Measurements from ENCODE around the gene AK2.

Gene AK2

DNA sequence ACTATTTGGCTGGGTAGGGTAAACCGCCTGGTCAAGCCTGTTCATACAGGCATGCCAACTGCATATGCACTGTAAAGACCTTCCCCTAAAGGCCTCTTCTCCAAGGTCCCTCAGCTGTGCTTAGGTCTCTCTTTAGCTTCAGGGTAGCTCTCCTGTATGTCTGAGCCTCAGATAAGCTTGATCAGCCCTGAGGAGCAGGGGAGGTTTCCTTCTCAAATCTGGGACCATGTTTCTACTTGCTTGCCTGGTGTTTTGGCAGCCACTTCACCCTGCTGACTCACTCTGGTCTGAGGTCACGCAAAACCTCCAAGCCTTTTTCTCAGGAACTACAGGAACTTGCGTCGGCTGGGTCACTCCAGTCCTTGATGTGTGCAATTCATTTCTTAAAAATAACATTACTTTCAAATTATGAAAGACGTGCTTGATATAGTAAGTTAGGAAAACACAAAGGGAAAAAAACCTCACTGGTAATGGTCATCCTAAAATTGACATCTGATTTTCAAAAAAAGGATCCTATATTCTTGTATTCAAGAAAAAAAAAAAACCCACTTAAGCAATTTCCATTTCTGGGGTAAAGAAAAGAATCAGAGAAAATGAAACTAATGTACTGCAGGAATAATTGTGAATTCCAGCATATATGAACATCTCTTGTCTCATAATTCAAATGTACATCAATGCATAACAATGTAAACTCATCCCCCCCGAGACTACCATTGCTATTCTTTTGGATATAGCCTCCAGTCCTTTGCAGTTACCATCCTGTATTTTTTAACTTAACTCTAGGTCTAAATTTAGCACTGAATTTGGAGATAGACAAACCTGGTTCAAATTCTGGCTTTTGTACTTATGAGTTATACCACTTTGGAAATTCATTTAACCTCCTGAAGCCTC, 47.3 kb downstream of the AK2 start:
- Histone ChIP-seq H3K9ac (ENCODE audit: low read length) (no peak overlapping the region), H3K4me3 (ENCODE audit: low read length) (no peak overlapping the region), H3K27ac (ENCODE audit: low read length) (no peak overlapping the region), H3K79me2 (ENCODE audit: low read length) (no peaks in the 10 kb centered on the region), H2AFZ (ENCODE audit: low read length) (no peak overlapping the region), H3K9me3 (replicated peaks; ENCODE audit: insufficient read depth, low read length) (no peaks in the 10 kb centered on the region), H3K9me2 (replicated peaks; ENCODE audit: insufficient read depth, low read length) (no peaks in the 10 kb centered on the region), H3K27me3 (replicated peaks; ENCODE audit: insufficient read depth, low read length) (no peaks in the 10 kb centered on the region), H3K4me2 (ENCODE audit: low read depth, low read length) (no peak overlapping the region), H3K4me1 (ENCODE audit: low read length) (peaks cover 44% of the 10 kb centered on the region), H3F3A (ENCODE audit: insufficient read depth, low read length) (peaks cover 28% of the 10 kb centered on the region), H4K20me1 (ENCODE audit: insufficient read depth, low read length) (no peaks in the 10 kb centered on the region), H3K36me3 (replicated peaks; ENCODE audit: insufficient read depth, low read length) (no peaks in the 10 kb centered on the region)
- no peak for DNase-seq
- TF ChIP-seq EZH2phosphoT487 (IDR thresholded peaks at IDR 0.05; ENCODE audit: low read length), result no peak
- no peak for TF ChIP-seq EZH2 (optimal IDR thresholded peaks at IDR 0.05; ENCODE audit: low read depth, low read length)

DNA sequence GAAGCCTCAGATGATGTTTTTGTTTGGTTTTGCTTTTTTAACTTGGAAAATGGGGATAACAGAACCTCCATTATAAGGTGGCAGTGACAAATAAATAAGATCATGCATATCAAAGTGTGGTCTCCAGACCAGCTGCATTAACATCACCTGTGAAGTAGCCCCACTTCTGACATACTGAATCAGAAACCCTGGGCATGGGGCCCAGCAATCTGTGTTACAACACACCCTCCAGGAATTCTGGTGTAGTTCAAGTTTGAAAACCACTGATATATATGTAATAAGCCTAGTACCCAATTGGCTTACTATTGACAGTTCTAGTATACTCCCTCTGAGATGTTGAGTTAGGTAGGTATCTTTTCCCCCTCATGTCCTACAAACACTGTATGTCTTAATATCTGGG, 48.0 kb downstream of the AK2 start:
- Histone ChIP-seq H3K27ac (ENCODE audit: low read length) (no peak overlapping the region), H3K9ac (ENCODE audit: low read length) (no peak overlapping the region), H3K4me1 (ENCODE audit: low read length) (peaks cover 45% of the 10 kb centered on the region), H3K36me3 (replicated peaks; ENCODE audit: insufficient read depth, low read length) (no peaks in the 10 kb centered on the region), H3K4me2 (ENCODE audit: low read depth, low read length) (no peak overlapping the region), H3F3A (ENCODE audit: insufficient read depth, low read length) (peaks cover 24% of the 10 kb centered on the region), H3K9me3 (replicated peaks; ENCODE audit: insufficient read depth, low read length) (no peaks in the 10 kb centered on the region), H4K20me1 (ENCODE audit: insufficient read depth, low read length) (no peaks in the 10 kb centered on the region), H3K79me2 (ENCODE audit: low read length) (no peaks in the 10 kb centered on the region), H3K27me3 (replicated peaks; ENCODE audit: insufficient read depth, low read length) (no peaks in the 10 kb centered on the region), H3K9me2 (replicated peaks; ENCODE audit: insufficient read depth, low read length) (no peaks in the 10 kb centered on the region), H2AFZ (ENCODE audit: low read length) (no peak overlapping the region), H3K4me3 (ENCODE audit: low read length) (no peak overlapping the region)
- no peak for DNase-seq
- no peak for TF ChIP-seq EZH2phosphoT487 (IDR thresholded peaks at IDR 0.05; ENCODE audit: low read length)
- TF ChIP-seq EZH2 (optimal IDR thresholded peaks at IDR 0.05; ENCODE audit: low read depth, low read length), result no peak
- TF ChIP-seq, protein P1, sequence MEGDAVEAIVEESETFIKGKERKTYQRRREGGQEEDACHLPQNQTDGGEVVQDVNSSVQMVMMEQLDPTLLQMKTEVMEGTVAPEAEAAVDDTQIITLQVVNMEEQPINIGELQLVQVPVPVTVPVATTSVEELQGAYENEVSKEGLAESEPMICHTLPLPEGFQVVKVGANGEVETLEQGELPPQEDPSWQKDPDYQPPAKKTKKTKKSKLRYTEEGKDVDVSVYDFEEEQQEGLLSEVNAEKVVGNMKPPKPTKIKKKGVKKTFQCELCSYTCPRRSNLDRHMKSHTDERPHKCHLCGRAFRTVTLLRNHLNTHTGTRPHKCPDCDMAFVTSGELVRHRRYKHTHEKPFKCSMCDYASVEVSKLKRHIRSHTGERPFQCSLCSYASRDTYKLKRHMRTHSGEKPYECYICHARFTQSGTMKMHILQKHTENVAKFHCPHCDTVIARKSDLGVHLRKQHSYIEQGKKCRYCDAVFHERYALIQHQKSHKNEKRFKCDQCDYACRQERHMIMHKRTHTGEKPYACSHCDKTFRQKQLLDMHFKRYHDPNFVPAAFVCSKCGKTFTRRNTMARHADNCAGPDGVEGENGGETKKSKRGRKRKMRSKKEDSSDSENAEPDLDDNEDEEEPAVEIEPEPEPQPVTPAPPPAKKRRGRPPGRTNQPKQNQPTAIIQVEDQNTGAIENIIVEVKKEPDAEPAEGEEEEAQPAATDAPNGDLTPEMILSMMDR (IDR thresholded peaks at IDR 0.05; ENCODE audit: low read length), result no peak

DNA sequence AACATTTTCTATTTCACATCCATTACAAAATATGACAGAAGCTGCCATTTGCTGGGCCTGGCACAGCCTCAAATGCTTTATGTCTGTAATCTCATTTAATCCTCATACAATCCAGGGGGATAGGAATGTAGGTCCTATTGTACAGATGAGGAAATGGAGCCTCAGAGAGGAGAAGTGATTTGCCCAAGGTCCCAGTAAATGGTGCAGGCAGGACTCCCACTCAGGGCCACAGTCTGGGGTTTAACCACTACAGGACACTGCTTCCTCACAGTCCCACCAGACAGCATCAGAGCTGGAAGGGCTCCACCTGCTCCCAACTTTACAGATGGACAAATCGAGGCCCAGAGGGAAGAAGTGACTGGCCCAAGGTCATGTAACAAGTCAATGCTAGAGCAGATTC, 51.5 kb downstream of the AK2 start:
- no peak overlapping the region for H3K4me2 ChIP-seq (ENCODE audit: low read depth, low read length)
- no peaks in the 10 kb centered on the region for H3K9me3 ChIP-seq (replicated peaks; ENCODE audit: insufficient read depth, low read length)
- no peak for DNase-seq
- no peak overlapping the region for H3K27ac ChIP-seq (ENCODE audit: low read length)
- no peak overlapping the region for H3K4me3 ChIP-seq (ENCODE audit: low read length)
- H4K20me1 ChIP-seq (ENCODE audit: insufficient read depth, low read length), result no peaks in the 10 kb centered on the region
- H3K36me3 ChIP-seq (replicated peaks; ENCODE audit: insufficient read depth, low read length), result no peaks in the 10 kb centered on the region
- H3K9ac ChIP-seq (ENCODE audit: low read length), result no peak overlapping the region
- peaks cover 50% of the 10 kb centered on the region for H3K4me1 ChIP-seq (ENCODE audit: low read length)
- no peak overlapping the region for H2AFZ ChIP-seq (ENCODE audit: low read length)
- H3K27me3 ChIP-seq (replicated peaks; ENCODE audit: insufficient read depth, low read length), result no peaks in the 10 kb centered on the region
- H3K9me2 ChIP-seq (replicated peaks; ENCODE audit: insufficient read depth, low read length), result no peaks in the 10 kb centered on the region
- H3F3A ChIP-seq (ENCODE audit: insufficient read depth, low read length), result peaks cover 16% of the 10 kb centered on the region
- no peaks in the 10 kb centered on the region for H3K79me2 ChIP-seq (ENCODE audit: low read length)
- TF ChIP-seq, protein P1 (IDR thresholded peaks at IDR 0.05; ENCODE audit: low read length), result no peak
- TF ChIP-seq EZH2 (optimal IDR thresholded peaks at IDR 0.05; ENCODE audit: low read depth, low read length) (no peak), EZH2phosphoT487 (IDR thresholded peaks at IDR 0.05; ENCODE audit: low read length) (no peak)

All from MM.1S (cell line).